Stimulated activated CD4-positive, alpha-beta T cell treated with anti-CD3 and anti-CD28 coated beads, Interleukin-12 subunit alpha, Interleukin-12 subunit beta, amount 100 ng/mL, for 24 hours (primary cell): ENCODE measurements around the gene CYTH2.
"Not testable (repeated sequence)": the region's sequence is repeated elsewhere in the genome, so short reads cannot be mapped to it uniquely, and the experiment has no call there.

ENCODE experiments used
- DNase-seq, 2 experiments: peaks; one replicate each; pipeline ENCODE4 v3.0.0-alpha.2; 2020; ENCODE audit warnings: low read depth in 2 of 2

CYTH2 gene

GRCh38 chr19:48511800-48512503 is 42.8 kb downstream of the CYTH2 start, which contains the start of gene LMTK3:
LMTK3 (minus strand) TSS chr19:48511835; CDS start chr19:48511576, 259 bp downstream.
- DNase-seq = peak; percentile 50 to 68

- no peak for DNase-seq
Observed at GRCh38 chr19:48512504-48513288, 43.5 kb downstream of the CYTH2 start.

- DNase-seq = peak; percentile 53 to 63
Observed at GRCh38 chr19:48513289-48514122, 44.3 kb downstream of the CYTH2 start.

GRCh38 chr19:48514123-48514458 is 44.9 kb downstream of the CYTH2 start:
- DNase-seq = no peak

GRCh38 chr19:48516536-48516935 is 47.4 kb downstream of the CYTH2 start:
- DNase-seq = no peak

GRCh38 chr19:48518207-48518606 is 49.0 kb downstream of the CYTH2 start:
- no peak for DNase-seq

- not testable (repeated sequence) for DNase-seq
Observed at GRCh38 chr19:48519426-48519825, 50.3 kb downstream of the CYTH2 start.

- no peak for DNase-seq
Observed at GRCh38 chr19:48520134-48520533, 51.0 kb downstream of the CYTH2 start.

- no peak for DNase-seq
Observed at GRCh38 chr19:48524221-48524620, 55.1 kb downstream of the CYTH2 start.

GRCh38 chr19:48524732-48525131 is 55.6 kb downstream of the CYTH2 start:
- no peak for DNase-seq

- DNase-seq = no peak
Observed at GRCh38 chr19:48529156-48529555, 60.0 kb downstream of the CYTH2 start.

- DNase-seq = no peak
Observed at GRCh38 chr19:48530066-48530720, 61.0 kb downstream of the CYTH2 start.

GRCh38 chr19:48530770-48531169 is 61.6 kb downstream of the CYTH2 start:
- no peak for DNase-seq
